Lower leg skin (tissue), 4 donors: ENCODE data around the gene BAZ1B. TPM values are rescaled to one million over a fixed set of nuclear protein-coding genes. Genes with fewer than 3 reads are reported as not detected.

Source experiments
- DNase-seq, 2 donors: peaks; one replicate each; pipeline ENCODE4 v3.0.0-alpha.2; 2019; ENCODE audit warnings: low spot score in 2 of 2
- H3K4me3 ChIP-seq: fragments of 200-600 bp; sonication (generic); 2 replicates; pipeline ENCODE4 v1.5.1; 2017; ENCODE audit warnings: mild to moderate bottlenecking, low read depth; ENCODE audit not compliant: poor library complexity, severe bottlenecking
- POLR2A ChIP-seq, 2 donors: fragments of 450-650 bp; IDR thresholded peaks; one replicate each; pipeline ENCODE4 v1.6.1; 2016 to 2017; ENCODE audit warnings: antibody characterized with exemption in 2 of 2, mild to moderate bottlenecking in 1 of 2, moderate library complexity in 1 of 2
- WGBS, 2 donors: methylation state at CpG; one replicate each; pipeline ENCODE4 v1.1.5; 2018; 5-methylcytosine and 5-hydroxymethylcytosine counted together
- intact Hi-C: fragments of 100-400 bp; cut with DNase I; formaldehyde crosslinking; loops from one replicate; pipeline ENCODE4 v1.15.0; 2023; ENCODE audit warnings: low total_unique reads
- total RNA-seq, 4 donors: library from RNA; depleted of rRNA; stranded (reverse); fragments of >200 nt; gene quantifications; one replicate each; pipeline ENCODE4 v1.1.0, GENCODE V29; 2016
- TF ChIP-seq, protein P1 (sequence below), 3 donors: fragments of 450-650 bp; IDR thresholded peaks; one replicate each; pipeline ENCODE4 v1.5.1; 2016; ENCODE audit warnings: antibody characterized with exemption in 3 of 3, mild to moderate bottlenecking in 3 of 3, moderate library complexity in 2 of 3

The BAZ1B gene
- total RNA-seq, 4 donors from 2014 or later: 22.6 to 33.6 (median 28.8) TPM

- TF ChIP-seq, protein P1, sequence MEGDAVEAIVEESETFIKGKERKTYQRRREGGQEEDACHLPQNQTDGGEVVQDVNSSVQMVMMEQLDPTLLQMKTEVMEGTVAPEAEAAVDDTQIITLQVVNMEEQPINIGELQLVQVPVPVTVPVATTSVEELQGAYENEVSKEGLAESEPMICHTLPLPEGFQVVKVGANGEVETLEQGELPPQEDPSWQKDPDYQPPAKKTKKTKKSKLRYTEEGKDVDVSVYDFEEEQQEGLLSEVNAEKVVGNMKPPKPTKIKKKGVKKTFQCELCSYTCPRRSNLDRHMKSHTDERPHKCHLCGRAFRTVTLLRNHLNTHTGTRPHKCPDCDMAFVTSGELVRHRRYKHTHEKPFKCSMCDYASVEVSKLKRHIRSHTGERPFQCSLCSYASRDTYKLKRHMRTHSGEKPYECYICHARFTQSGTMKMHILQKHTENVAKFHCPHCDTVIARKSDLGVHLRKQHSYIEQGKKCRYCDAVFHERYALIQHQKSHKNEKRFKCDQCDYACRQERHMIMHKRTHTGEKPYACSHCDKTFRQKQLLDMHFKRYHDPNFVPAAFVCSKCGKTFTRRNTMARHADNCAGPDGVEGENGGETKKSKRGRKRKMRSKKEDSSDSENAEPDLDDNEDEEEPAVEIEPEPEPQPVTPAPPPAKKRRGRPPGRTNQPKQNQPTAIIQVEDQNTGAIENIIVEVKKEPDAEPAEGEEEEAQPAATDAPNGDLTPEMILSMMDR (IDR thresholded peaks at IDR 0.05): no peak
- TF ChIP-seq POLR2A (IDR thresholded peaks at IDR 0.05): no peak
- 82 to 83% methylated on average over 12 of the region's 12 CpGs for whole genome bisulfite sequencing, 2 donors
- no peak overlapping the region for H3K4me3 ChIP-seq
- DNase-seq: peak in 1 of 2 donors; percentile 54
- intact Hi-C loops: loop anchor here (10.0 kb wide), 1 partner anchor 1019 kb away; no protein-coding TSS in a partner anchor
Measured at GRCh38 chr7:73443548-73444255, 78.4 kb downstream of the BAZ1B start.

DNA sequence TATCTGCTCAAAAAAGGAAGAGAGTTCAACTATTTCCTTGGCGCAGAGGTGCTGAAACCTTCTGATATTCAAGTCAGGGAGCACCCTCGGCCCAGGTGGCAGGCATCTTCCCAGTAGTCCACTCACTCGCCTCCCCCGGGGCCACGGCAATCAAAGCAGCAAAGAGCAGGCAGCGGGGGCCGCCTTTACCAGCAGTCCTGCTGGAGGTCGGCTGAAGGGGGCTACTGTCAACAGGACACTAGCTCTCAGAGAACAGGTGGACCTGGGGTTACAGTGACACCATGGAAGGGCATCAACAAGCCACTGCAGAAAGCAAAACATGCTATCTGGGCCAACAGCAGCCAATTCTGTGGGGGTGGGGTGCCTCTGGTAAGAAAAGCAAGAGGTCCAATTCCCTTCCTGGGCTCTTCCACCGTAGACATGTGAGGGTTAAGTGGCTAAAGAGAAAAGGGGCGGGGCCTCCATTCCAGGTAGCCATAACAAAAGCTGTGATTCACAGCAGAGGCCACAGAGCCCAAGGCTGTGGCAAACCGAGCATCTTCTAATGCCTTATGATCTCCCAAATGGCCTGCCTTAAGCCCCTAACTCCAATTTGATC is 79.1 kb downstream of the BAZ1B start:
- DNase-seq: peak in 1 of 2 donors; percentile 69
- TF ChIP-seq, protein P1 (IDR thresholded peaks at IDR 0.05): no peak
- no peak for TF ChIP-seq POLR2A (IDR thresholded peaks at IDR 0.05)
- 76 to 87% methylated on average over 11 of the region's 11 CpGs for WGBS, 2 donors
- H3K4me3 ChIP-seq: no peak overlapping the region
- intact Hi-C loops: loop anchor here (10.0 kb wide), 1 partner anchor 1018 kb away; no protein-coding TSS in a partner anchor

DNA sequence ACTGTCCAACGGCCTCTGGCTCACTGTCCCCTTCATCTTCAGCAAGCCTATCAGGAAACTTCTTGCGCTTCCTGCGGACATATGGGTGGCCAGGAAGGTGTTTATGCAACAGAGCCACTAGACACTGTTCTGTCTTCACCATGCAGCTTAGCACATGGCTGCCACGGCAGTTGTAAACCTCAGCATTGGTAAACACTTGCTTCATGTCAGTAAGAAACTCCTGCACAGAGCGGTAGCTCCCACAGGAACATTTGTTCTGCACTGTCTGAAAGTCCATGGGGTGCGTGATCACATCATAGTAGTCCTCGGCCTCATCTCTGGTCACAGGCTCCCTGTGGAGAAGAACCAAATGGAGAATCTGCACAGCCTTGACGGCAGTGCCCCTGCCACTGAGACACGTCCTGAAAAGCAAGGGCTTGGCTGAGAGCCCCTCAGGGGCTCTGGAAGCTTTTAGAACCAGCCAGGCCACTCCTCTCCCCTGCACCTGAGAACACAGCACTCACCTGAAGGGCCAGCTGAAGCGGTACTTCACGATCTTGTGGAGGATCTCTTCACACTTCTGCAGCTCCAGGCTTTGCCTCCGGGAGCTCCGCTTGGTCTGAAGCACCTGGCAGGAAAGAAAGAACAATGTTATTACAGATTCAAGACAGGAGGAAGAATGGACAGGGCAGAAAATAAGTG is 79.7 kb downstream of the BAZ1B start:
- WGBS, 2 donors: 85 to 91% methylated on average over 13 of the region's 13 CpGs
- peak in 1 of 2 donors; percentile 25 for DNase-seq
- H3K4me3 ChIP-seq: no peak overlapping the region
- intact Hi-C loops: loop anchor here (10.0 kb wide), 1 partner anchor 1018 kb away; no protein-coding TSS in a partner anchor
- TF ChIP-seq, protein P1 (IDR thresholded peaks at IDR 0.05): no peak
- TF ChIP-seq POLR2A (IDR thresholded peaks at IDR 0.05): no peak

DNA sequence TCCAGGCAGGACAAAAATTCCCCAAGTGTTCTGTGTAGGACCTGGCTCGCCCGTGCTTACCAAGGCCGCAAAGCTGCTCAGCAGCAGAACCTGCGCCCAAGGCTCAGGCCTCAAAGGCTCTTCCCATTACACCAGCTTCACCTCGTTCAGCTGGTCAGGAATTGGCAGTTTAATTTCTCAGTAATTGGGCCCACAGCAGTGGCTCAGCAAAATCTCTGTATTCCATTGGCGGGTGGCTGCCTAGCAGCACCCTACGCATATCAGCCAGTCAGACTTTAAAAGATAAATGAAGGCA is 82.7 kb downstream of the BAZ1B start:
- no peak for TF ChIP-seq POLR2A (IDR thresholded peaks at IDR 0.05)
- TF ChIP-seq, protein P1 (IDR thresholded peaks at IDR 0.05): no peak
- 77 to 82% methylated on average over 7 of the region's 7 CpGs for WGBS, 2 donors
- intact Hi-C loops: no loop called here
- H3K4me3 ChIP-seq: no peak overlapping the region
- no peak for DNase-seq

- 60 to 71% methylated on average over 7 to 16 of the region's 16 CpGs for whole genome bisulfite sequencing, 2 donors
- TF ChIP-seq POLR2A (IDR thresholded peaks at IDR 0.05): no peak
- TF ChIP-seq, protein P1 (IDR thresholded peaks at IDR 0.05): no peak
- intact Hi-C loops: no loop called here
- no peak overlapping the region for H3K4me3 ChIP-seq
- DNase-seq: no peak
Measured at GRCh38 chr7:73438547-73439409, 83.3 kb downstream of the BAZ1B start.
